Hepatocyte (in vitro differentiated cells): ENCODE results near the gene VRK2. TPM values are rescaled to one million over a fixed set of nuclear protein-coding genes. Genes with fewer than 3 reads are reported as not detected.

Experiments
- DNase-seq: peaks from one replicate; pipeline ENCODE4 v3.0.0-alpha.2; 2016; ENCODE audit warnings: low spot score
- H2AFZ ChIP-seq: fragments of 200-600 bp; sonication (generic); 2 replicates; pipeline ENCODE4 v1.6.0; 2016; ENCODE audit warnings: antibody characterized with exemption, mild to moderate bottlenecking
- H3K27ac ChIP-seq: fragments of 200-600 bp; sonication (generic); 2 replicates; pipeline ENCODE4 v1.5.1; 2016; ENCODE audit warnings: mild to moderate bottlenecking
- H3K27me3 ChIP-seq: fragments of 200-600 bp; sonication (generic); 2 replicates; pipeline ENCODE4 v1.6.1; 2016
- H3K36me3 ChIP-seq: fragments of 200-600 bp; sonication (generic); replicated peaks from 2 replicates; pipeline ENCODE4 v1.5.1; 2016; ENCODE audit warnings: low read depth; ENCODE audit not compliant: insufficient read depth
- H3K4me1 ChIP-seq: fragments of 200-600 bp; sonication (generic); 2 replicates; pipeline ENCODE4 v1.5.1; 2016; ENCODE audit warnings: mild to moderate bottlenecking, moderate library complexity; ENCODE audit not compliant: insufficient read depth
- H3K4me2 ChIP-seq: fragments of 200-600 bp; sonication (generic); 2 replicates; pipeline ENCODE4 v1.6.0; 2016
- H3K4me3 ChIP-seq: fragments of 200-600 bp; sonication (generic); 2 replicates; pipeline ENCODE4 v1.5.1; 2016; ENCODE audit warnings: mild to moderate bottlenecking
- H3K79me2 ChIP-seq: fragments of 200-600 bp; sonication (generic); 2 replicates; pipeline ENCODE4 v1.6.0; 2017; ENCODE audit warnings: mild to moderate bottlenecking
- H3K9me2 ChIP-seq: fragments of 200-600 bp; sonication (generic); replicated peaks from 2 replicates; pipeline ENCODE4 v1.6.0; 2017; ENCODE audit warnings: mild to moderate bottlenecking; ENCODE audit not compliant: insufficient read depth
- H3K9me3 ChIP-seq: fragments of 200-600 bp; sonication (generic); 2 replicates; pipeline ENCODE4 v1.5.1; 2016; ENCODE audit warnings: low read depth, mild to moderate bottlenecking
- H4K20me1 ChIP-seq: fragments of 200-600 bp; sonication (generic); 2 replicates; pipeline ENCODE4 v1.6.0; 2016; ENCODE audit warnings: mild to moderate bottlenecking; ENCODE audit not compliant: insufficient read depth, poor library complexity, severe bottlenecking
- CTCF ChIP-seq: fragments of 200-600 bp; sonication (generic); IDR thresholded peaks from 2 replicates; pipeline ENCODE4 v1.5.1; 2016; ENCODE audit warnings: antibody characterized with exemption, mild to moderate bottlenecking; ENCODE audit not compliant: poor library complexity
- EZH2 ChIP-seq: fragments of 200-600 bp; sonication (generic); IDR thresholded peaks from 2 replicates; pipeline ENCODE4 v1.6.1; 2016; ENCODE audit warnings: antibody characterized with exemption, mild to moderate bottlenecking, borderline replicate concordance
- EZH2phosphoT487 ChIP-seq: fragments of 200-600 bp; sonication (generic); IDR thresholded peaks from one replicate; pipeline ENCODE4 v1.6.1; 2018; ENCODE audit warnings: antibody characterized with exemption, mild to moderate bottlenecking, low read depth, moderate library complexity; ENCODE audit not compliant: unreplicated experiment, severe bottlenecking
- WGBS: methylation state at CpG from one replicate; pipeline ENCODE4 v1.1.6; 2016; ENCODE audit warnings: low lambda C conversion rate; ENCODE audit errors: missing lambda C conversion rate; 5-methylcytosine and 5-hydroxymethylcytosine counted together
- polyA plus RNA-seq: library from polyadenylated mRNA; unstranded; fragments of >200 nt; fragmentation: Nextera tagmentation; extraction: Ambion mirVana; gene quantifications from 2 replicates; pipeline ENCODE4 v1.2.1, GENCODE V29; 2016
- total RNA-seq: library from RNA; depleted of rRNA; stranded (reverse); fragments of >200 nt; gene quantifications from 2 replicates; pipeline ENCODE4 v1.2.3, GENCODE V29; 2014

The VRK2 gene
- total and polyA plus RNA-seq, 2 experiments from 2014 or later: 16.5 to 19.3 TPM

DNA sequence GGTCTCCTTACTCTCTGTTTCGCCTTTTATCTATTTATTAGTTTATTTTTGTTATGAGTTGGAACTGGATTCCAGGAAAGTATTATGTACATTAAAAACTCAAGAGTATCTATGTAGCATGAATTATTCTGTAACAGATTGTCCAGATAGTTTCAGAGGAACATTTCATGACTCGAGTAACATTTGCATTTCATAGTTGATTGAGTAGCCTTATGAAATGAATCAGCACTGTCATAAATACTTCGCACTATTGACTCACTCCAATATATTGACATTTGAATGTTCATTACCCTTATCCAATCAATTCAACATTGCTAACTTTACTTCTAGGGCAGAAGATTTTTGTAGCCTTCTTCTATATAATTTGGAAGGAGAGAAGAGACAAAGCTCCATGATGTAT is 11.3 kb upstream of the VRK2 start:
- Histone ChIP-seq H3K4me3 (no peak overlapping the region), H3K36me3 (no peaks in the 10 kb centered on the region), H3K27me3 (no peaks in the 10 kb centered on the region), H3K9me3 (no peaks in the 10 kb centered on the region), H3K27ac (no peak overlapping the region), H3K4me2 (no peak overlapping the region), H3K79me2 (no peaks in the 10 kb centered on the region), H3K4me1 (no peaks in the 10 kb centered on the region), H2AFZ (no peak overlapping the region), H4K20me1 (no peaks in the 10 kb centered on the region), H3K9me2 (no peaks in the 10 kb centered on the region)
- 92% methylated on average over 3 of the region's 3 CpGs for WGBS
- TF ChIP-seq EZH2 (no peak), CTCF (no peak), EZH2phosphoT487 (no peak)
- no peak for DNase-seq

DNA sequence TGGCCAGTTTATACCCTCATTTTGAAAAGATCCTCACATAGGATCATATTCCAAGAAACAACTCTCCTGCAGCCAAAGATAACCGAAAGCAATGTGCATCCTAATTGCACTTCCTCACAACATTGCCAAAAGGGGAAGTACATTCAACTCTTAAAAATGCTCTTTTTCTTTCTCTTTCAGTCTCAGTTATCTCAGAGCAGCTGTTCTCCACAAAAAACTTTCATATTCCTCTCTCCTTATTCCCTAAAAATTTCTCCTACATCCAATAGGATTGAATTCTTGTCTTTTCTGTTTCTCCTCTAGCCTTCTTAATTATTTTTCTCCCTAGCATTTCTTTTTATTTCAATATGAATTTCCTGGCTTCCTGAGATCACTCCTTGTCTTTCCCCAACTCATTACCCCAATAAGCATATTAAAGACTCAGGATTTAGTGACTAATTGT is 7.4 kb upstream of the VRK2 start:
- Histone ChIP-seq H3K4me1 (peaks cover 12% of the 10 kb centered on the region), H3K9me3 (no peaks in the 10 kb centered on the region), H3K36me3 (no peaks in the 10 kb centered on the region), H3K4me3 (no peak overlapping the region), H3K27ac (no peak overlapping the region), H3K27me3 (no peaks in the 10 kb centered on the region), H3K79me2 (no peaks in the 10 kb centered on the region), H2AFZ (no peak overlapping the region), H4K20me1 (no peaks in the 10 kb centered on the region), H3K4me2 (no peak overlapping the region), H3K9me2 (no peaks in the 10 kb centered on the region)
- TF ChIP-seq EZH2phosphoT487: no peak
- WGBS: 78% methylated on average over 1 of the region's 1 CpG
- DNase-seq: no peak

GRCh38 chr2:58042486-58042970 is 4.1 kb upstream of the VRK2 start:
- WGBS: 20% methylated on average over 2 of the region's 2 CpGs
- H3K4me2 ChIP-seq: peak overlapping the region; percentile 22

GRCh38 chr2:58044145-58044544 is 2.5 kb upstream of the VRK2 start:
- no peak for DNase-seq
- Histone ChIP-seq H3K9me3 (no peaks in the 10 kb centered on the region), H3K9me2 (no peaks in the 10 kb centered on the region), H3K27me3 (no peaks in the 10 kb centered on the region), H3K4me2 (no peak overlapping the region), H3K36me3 (no peaks in the 10 kb centered on the region), H4K20me1 (no peaks in the 10 kb centered on the region), H3K4me3 (no peak overlapping the region), H3K27ac (no peak overlapping the region), H3K79me2 (peaks cover 22% of the 10 kb centered on the region), H3K4me1 (peaks cover 20% of the 10 kb centered on the region), H2AFZ (no peak overlapping the region)
- WGBS: 93% methylated on average over 3 of the region's 3 CpGs
- TF ChIP-seq EZH2phosphoT487 (no peak), CTCF (no peak), EZH2 (no peak)

More at GRCh38 chr2:58042486-58042970, 4.1 kb upstream of the VRK2 start:
- Histone ChIP-seq H3K36me3 (no peaks in the 10 kb centered on the region), H3K27ac (peak overlapping the region; percentile 55), H4K20me1 (no peaks in the 10 kb centered on the region), H2AFZ (no peak overlapping the region), H3K9me2 (no peaks in the 10 kb centered on the region), H3K27me3 (no peaks in the 10 kb centered on the region), H3K9me3 (no peaks in the 10 kb centered on the region), H3K4me1 (peaks cover 12% of the 10 kb centered on the region), H3K79me2 (peaks cover 8% of the 10 kb centered on the region), H3K4me3 (no peak overlapping the region)
- TF ChIP-seq EZH2phosphoT487 (no peak), CTCF (no peak), EZH2 (no peak)
- peak; percentile 80 for DNase-seq
